Osteocyte (in vitro differentiated cells): ENCODE data around the gene TMED6. TPM values are rescaled to one million over a fixed set of nuclear protein-coding genes. Genes with fewer than 3 reads are reported as not detected.
A peak's percentile ranks its signal among the peaks of the same experiment; 100 is the strongest.

ENCODE experiments used
- DNase-seq: peaks from one replicate; pipeline ENCODE4 v3.0.0; 2021; ENCODE audit warnings: mixed read lengths; ENCODE audit not compliant: unreplicated experiment; ENCODE audit errors: extremely low spot score
- H3K27ac Mint-ChIP-seq: one replicate; pipeline ENCODE4 v1.8.0; 2021; ENCODE audit warnings: mild to moderate bottlenecking, mixed read lengths; ENCODE audit not compliant: unreplicated experiment
- H3K27me3 Mint-ChIP-seq: one replicate; pipeline ENCODE4 v1.8.0; 2021; ENCODE audit warnings: mixed read lengths; ENCODE audit not compliant: unreplicated experiment
- H3K36me3 Mint-ChIP-seq: one replicate; pipeline ENCODE4 v1.8.0; 2021; ENCODE audit warnings: mixed read lengths; ENCODE audit not compliant: unreplicated experiment
- H3K4me1 Mint-ChIP-seq: one replicate; pipeline ENCODE4 v1.8.0; 2021; ENCODE audit warnings: mixed read lengths; ENCODE audit not compliant: unreplicated experiment
- H3K4me3 Mint-ChIP-seq: one replicate; pipeline ENCODE4 v1.8.0; 2021; ENCODE audit warnings: mild to moderate bottlenecking, moderate library complexity, mixed read lengths; ENCODE audit not compliant: unreplicated experiment
- H3K9me3 Mint-ChIP-seq: one replicate; pipeline ENCODE4 v1.8.0; 2021; ENCODE audit warnings: mixed read lengths; ENCODE audit not compliant: unreplicated experiment
- CTCF ChIP-seq: fragments of 200-600 bp; sonication (generic); IDR thresholded peaks from 2 replicates; pipeline ENCODE4 v1.5.0; 2021; ENCODE audit warnings: antibody characterized with exemption, mild to moderate bottlenecking, moderate library complexity
- total RNA-seq: library from RNA; stranded (reverse); gene quantifications from 2 replicates; pipeline ENCODE4 v1.2.1, GENCODE V29; 2021

The TMED6 gene
- total RNA-seq, 1 donor from 2014 or later, result 0.40 TPM

GRCh38 chr16:69339289-69340094 is 12.1 kb downstream of the TMED6 start, which contains the start of the genes COG8 and NIP7:
TSS of gene COG8 (minus strand) at chr16:69339564. CDS start at chr16:69339552, 12 bp downstream.
TSS of gene NIP7 (plus strand) at chr16:69339772. CDS start at chr16:69339830, 58 bp downstream.
- TF ChIP-seq CTCF, result peak; percentile 78
- Mint-ChIP-seq H3K27ac (peak within 1 kb of the TSS; percentile 96), H3K27me3 (no peaks in the 10 kb centered on the region), H3K9me3 (no peaks in the 10 kb centered on the region), H3K4me1 (peaks cover 36% of the 10 kb centered on the region), H3K36me3 (peaks cover 21% of the 10 kb centered on the region), H3K4me3 (peak within 1 kb of the TSS; percentile 98)
- peak; percentile 97 for DNase-seq

- Mint-ChIP-seq H3K36me3 (peaks cover 25% of the 10 kb centered on the region), H3K27me3 (no peaks in the 10 kb centered on the region), H3K9me3 (no peaks in the 10 kb centered on the region), H3K4me1 (peaks cover 36% of the 10 kb centered on the region), H3K4me3 (peak overlapping the region; percentile 98), H3K27ac (peak overlapping the region; percentile 96)
- DNase-seq, result no peak
- TF ChIP-seq CTCF, result no peak
Measured at GRCh38 chr16:69338557-69339288, 12.9 kb downstream of the TMED6 start.

- Mint-ChIP-seq H3K4me1 (peaks cover 27% of the 10 kb centered on the region), H3K9me3 (no peaks in the 10 kb centered on the region)
- no peak for TF ChIP-seq CTCF
Measured at GRCh38 chr16:69334696-69335095, 16.9 kb downstream of the TMED6 start.

GRCh38 chr16:69330286-69331109 is 21.1 kb downstream of the TMED6 start, which contains the start of gene PDF:
TSS of gene PDF (minus strand) at chr16:69330588. CDS start at chr16:69330570, 18 bp downstream.
- H3K36me3 Mint-ChIP-seq, result peaks cover 26% of the 10 kb centered on the region
- no peaks in the 10 kb centered on the region for H3K9me3 Mint-ChIP-seq
- peak; percentile 16 for TF ChIP-seq CTCF
- peak within 1 kb of the TSS; percentile 79 for H3K4me3 Mint-ChIP-seq
- H3K4me1 Mint-ChIP-seq, result peaks cover 28% of the 10 kb centered on the region
- H3K27ac Mint-ChIP-seq, result peak within 1 kb of the TSS; percentile 93
- H3K27me3 Mint-ChIP-seq, result no peaks in the 10 kb centered on the region
- peak; percentile 97 for DNase-seq

More at GRCh38 chr16:69334696-69335095, 16.9 kb downstream of the TMED6 start:
- Mint-ChIP-seq H3K4me3 (no peak overlapping the region), H3K27me3 (no peaks in the 10 kb centered on the region), H3K27ac (no peak overlapping the region), H3K36me3 (peaks cover 28% of the 10 kb centered on the region)
- no peak for DNase-seq
